ENCODE data around the gene SUPT5H. TPM values are rescaled to one million over a fixed set of nuclear protein-coding genes. Genes with fewer than 3 reads are reported as not detected.

The SUPT5H gene
- total and polyA plus RNA-seq, 4 donors = 55.1 to 127 (median 87.9) TPM

DNA sequence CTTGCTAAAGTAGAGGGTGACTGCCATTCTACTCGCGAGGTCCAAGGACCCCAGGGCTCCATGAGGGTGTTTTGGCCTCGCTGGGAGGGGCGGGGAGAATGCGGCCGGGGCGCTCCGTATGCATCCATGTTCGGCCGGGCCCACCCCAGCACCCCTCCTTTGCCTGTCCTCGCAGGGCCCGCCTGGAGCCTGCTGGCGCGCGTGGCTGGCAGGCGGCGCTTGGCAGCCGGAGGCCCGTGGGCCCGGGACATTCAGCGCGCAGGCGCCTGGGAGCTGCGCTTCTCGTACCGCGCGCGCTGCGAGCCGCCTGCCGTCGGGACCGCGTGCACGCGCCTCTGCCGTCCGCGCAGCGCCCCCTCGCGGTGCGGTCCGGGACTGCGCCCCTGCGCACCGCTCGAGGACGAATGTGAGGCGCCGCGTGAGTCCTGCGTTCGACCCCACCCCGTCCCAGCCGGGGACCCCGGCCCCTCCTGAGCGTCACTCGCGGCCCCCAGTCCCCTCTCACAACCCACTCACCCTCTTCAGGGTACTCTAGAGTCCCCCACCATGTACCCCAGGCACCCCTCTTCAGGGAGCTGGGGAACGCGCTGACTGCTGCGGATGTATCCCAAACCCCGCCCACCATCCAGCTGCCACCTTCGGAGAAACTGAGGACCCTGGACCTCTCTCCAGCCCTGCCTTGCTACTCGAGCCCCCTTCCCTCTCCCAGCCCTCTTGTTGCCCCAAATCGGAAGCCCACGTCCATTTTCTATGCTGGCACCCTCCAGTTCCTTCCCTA lies 57.4 kb downstream of the SUPT5H start:
- TF ChIP-seq, protein P1, sequence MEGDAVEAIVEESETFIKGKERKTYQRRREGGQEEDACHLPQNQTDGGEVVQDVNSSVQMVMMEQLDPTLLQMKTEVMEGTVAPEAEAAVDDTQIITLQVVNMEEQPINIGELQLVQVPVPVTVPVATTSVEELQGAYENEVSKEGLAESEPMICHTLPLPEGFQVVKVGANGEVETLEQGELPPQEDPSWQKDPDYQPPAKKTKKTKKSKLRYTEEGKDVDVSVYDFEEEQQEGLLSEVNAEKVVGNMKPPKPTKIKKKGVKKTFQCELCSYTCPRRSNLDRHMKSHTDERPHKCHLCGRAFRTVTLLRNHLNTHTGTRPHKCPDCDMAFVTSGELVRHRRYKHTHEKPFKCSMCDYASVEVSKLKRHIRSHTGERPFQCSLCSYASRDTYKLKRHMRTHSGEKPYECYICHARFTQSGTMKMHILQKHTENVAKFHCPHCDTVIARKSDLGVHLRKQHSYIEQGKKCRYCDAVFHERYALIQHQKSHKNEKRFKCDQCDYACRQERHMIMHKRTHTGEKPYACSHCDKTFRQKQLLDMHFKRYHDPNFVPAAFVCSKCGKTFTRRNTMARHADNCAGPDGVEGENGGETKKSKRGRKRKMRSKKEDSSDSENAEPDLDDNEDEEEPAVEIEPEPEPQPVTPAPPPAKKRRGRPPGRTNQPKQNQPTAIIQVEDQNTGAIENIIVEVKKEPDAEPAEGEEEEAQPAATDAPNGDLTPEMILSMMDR (IDR thresholded peaks at IDR 0.05; ENCODE audit: control extremely low read depth, extremely low read depth) = peak; percentile 72
- Histone ChIP-seq H3K27me3 (ENCODE audit: control insufficient read depth in 3 of 3, insufficient read depth in 3 of 3, low read length in 2 of 3) (peaks cover 8 to 50% (median 44%) of the 10 kb centered on the region in 3 donors), H3K9ac (ENCODE audit: insufficient read depth in 1 of 2, low read length in 2 of 2) (no peak overlapping the region), H3K36me3 (ENCODE audit: control insufficient read depth in 4 of 4, insufficient read depth in 4 of 4, low read length in 4 of 4) (no peaks in the 10 kb centered on the region), H3K27ac (ENCODE audit: low read depth in 1 of 2, low read length in 1 of 2) (no peak overlapping the region), H3K9me3 (ENCODE audit: control insufficient read depth in 4 of 4, insufficient read depth in 3 of 4, low read length in 3 of 4) (peaks cover 0 to 10% (median 0%) of the 10 kb centered on the region in 4 donors), H3K4me1 (ENCODE audit: control insufficient read depth in 5 of 5, insufficient read depth in 5 of 5, low read length in 5 of 5) (peaks cover 0 to 14% (median 4%) of the 10 kb centered on the region in 5 donors), H3K4me3 (no peak overlapping the region)
- ATAC-seq (ENCODE audit: insufficient read depth, low FRiP score) (peak; percentile 84), DNase-seq (peak; percentile 60 to 79 (median 66))
- WGBS, 2 donors = 16 to 24% methylated on average over 46 to 69 of the region's 69 CpGs

DNA sequence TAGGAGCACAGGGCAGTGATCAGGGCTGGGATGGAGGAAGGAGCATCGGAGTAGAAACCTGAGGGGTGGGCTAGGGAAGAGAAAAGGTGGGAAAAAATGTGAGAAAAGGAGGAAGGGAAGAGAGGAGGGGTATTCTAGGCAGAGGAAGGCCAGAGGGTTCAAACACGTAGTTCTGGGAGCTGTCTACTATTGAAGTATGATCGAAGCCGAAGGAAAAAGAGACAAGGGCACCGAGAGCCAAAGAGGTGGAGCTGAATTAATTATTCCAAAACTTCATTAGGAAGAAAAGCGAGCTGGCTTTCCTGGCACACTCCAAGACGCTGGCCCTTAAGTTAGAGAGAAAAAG lies 61.2 kb downstream of the SUPT5H start:
- Histone ChIP-seq H3K27me3 (ENCODE audit: control insufficient read depth in 3 of 3, insufficient read depth in 3 of 3, low read length in 2 of 3) (peaks cover 3 to 25% (median 24%) of the 10 kb centered on the region in 3 donors), H3K4me1 (ENCODE audit: control insufficient read depth in 5 of 5, insufficient read depth in 5 of 5, low read length in 5 of 5) (peaks cover 0 to 9% (median 0%) of the 10 kb centered on the region in 5 donors), H3K36me3 (ENCODE audit: control insufficient read depth in 4 of 4, insufficient read depth in 4 of 4, low read length in 4 of 4) (no peaks in the 10 kb centered on the region), H3K9me3 (ENCODE audit: control insufficient read depth in 4 of 4, insufficient read depth in 3 of 4, low read length in 3 of 4) (peaks cover 0 to 5% (median 0%) of the 10 kb centered on the region in 4 donors), H3K9ac (ENCODE audit: insufficient read depth in 1 of 2, low read length in 2 of 2) (no peak overlapping the region), H3K4me3 (no peak overlapping the region), H3K27ac (ENCODE audit: low read depth in 1 of 2, low read length in 1 of 2) (no peak overlapping the region)
- no peak for DNase-seq
- TF ChIP-seq, protein P1 (IDR thresholded peaks at IDR 0.05; ENCODE audit: control extremely low read depth, extremely low read depth) = no peak
- WGBS, 2 donors = 56 to 58% methylated on average over 7 of the region's 7 CpGs
- ATAC-seq (ENCODE audit: insufficient read depth, low FRiP score) = no peak

DNA sequence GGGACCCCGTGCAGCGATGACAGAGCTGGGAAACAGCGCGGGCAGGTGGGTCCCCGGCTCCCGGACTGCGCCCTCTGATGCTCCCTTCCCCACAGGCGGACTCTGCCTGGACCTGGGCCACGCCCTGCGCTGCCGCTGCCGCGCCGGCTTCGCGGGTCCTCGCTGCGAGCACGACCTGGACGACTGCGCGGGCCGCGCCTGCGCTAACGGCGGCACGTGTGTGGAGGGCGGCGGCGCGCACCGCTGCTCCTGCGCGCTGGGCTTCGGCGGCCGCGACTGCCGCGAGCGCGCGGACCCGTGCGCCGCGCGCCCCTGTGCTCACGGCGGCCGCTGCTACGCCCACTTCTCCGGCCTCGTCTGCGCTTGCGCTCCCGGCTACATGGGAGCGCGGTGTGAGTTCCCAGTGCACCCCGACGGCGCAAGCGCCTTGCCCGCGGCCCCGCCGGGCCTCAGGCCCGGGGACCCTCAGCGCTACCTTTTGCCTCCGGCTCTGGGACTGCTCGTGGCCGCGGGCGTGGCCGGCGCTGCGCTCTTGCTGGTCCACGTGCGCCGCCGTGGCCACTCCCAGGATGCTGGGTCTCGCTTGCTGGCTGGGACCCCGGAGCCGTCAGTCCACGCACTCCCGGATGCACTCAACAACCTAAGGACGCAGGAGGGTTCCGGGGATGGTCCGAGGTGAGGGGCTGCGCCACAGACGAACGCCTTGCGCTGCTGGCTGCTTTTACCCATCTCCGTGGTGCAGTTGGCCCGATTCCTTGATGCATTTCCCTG lies 61.7 kb downstream of the SUPT5H start:
- no peak for ATAC-seq (ENCODE audit: insufficient read depth, low FRiP score)

More for the DNA sequence above, 61.7 kb downstream of the SUPT5H start:
- Histone ChIP-seq H3K9me3 (ENCODE audit: control insufficient read depth in 4 of 4, insufficient read depth in 3 of 4, low read length in 3 of 4) (peaks cover 0 to 5% (median 0%) of the 10 kb centered on the region in 4 donors), H3K4me1 (ENCODE audit: control insufficient read depth in 5 of 5, insufficient read depth in 5 of 5, low read length in 5 of 5) (peaks cover 0 to 9% (median 0%) of the 10 kb centered on the region in 5 donors), H3K9ac (ENCODE audit: insufficient read depth in 1 of 2, low read length in 2 of 2) (no peak overlapping the region), H3K4me3 (no peak overlapping the region), H3K27me3 (ENCODE audit: control insufficient read depth in 3 of 3, insufficient read depth in 3 of 3, low read length in 2 of 3) (peaks cover 3 to 25% (median 24%) of the 10 kb centered on the region in 3 donors), H3K36me3 (ENCODE audit: control insufficient read depth in 4 of 4, insufficient read depth in 4 of 4, low read length in 4 of 4) (no peaks in the 10 kb centered on the region), H3K27ac (ENCODE audit: low read depth in 1 of 2, low read length in 1 of 2) (no peak overlapping the region)
- TF ChIP-seq, protein P1 (IDR thresholded peaks at IDR 0.05; ENCODE audit: control extremely low read depth, extremely low read depth) = no peak
- 4% methylated on average over 93 to 96 of the region's 96 CpGs for WGBS, 2 donors
- DNase-seq = peak; percentile 57 to 83 (median 71)
